NCI-H1105 treated with DMSO at 0.1 percent for 48 hours (cell line): ENCODE measurements around the gene FBXL2.
"Not testable (repeated sequence)": the region's sequence is repeated elsewhere in the genome, so short reads cannot be mapped to it uniquely, and the experiment has no call there.

Experiments used
- DNase-seq: peaks from one replicate; lab custom pipeline; 2025; lab: John Stamatoyannopoulos, UW

FBXL2 gene

DNA sequence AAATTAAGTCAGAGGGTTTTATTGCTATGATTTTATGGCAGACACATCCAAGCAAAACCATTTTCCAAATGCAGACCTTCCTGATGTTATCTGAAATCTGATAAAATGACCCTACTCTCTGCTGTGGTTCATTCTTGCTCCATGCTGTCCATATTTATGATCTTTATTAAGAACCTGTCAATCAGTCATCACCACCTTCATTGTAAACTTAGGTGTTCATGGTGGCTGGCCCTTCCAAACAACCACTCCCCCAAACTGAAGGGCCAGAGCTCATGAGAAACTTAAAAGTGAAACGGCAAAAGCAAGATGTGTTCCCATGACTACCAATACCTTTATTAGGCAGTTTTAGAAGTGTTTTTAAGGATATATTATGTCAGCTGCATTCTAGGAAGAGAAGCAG lies 109.4 kb downstream of the FBXL2 start:
- no peak for DNase-seq

- no peak for DNase-seq
Measured at GRCh38 chr3:33388374-33389100, 111.3 kb downstream of the FBXL2 start.

DNA sequence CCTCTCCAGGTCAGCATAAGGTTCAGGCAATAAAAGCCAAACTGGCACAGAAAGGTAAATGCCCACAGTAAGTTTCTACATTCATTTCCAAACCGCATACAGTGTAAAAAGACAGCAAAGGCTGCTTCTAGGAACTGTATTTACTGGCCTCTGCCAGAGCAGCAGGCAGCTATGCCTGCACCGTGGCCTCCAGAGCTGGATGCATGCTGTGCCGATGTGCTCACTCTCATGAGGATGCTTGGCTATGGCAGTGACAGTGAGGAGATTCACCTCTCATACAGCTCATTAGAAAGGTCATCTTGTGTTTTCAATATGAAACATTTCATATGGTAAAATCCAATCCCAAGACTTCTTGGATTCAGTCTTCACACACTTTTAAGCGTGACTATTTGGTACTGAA lies 112.7 kb downstream of the FBXL2 start:
- DNase-seq: no peak

- DNase-seq: no peak
Measured at GRCh38 chr3:33391255-33391995, 114.2 kb downstream of the FBXL2 start.

GRCh38 chr3:33392144-33392543 lies 114.9 kb downstream of the FBXL2 start:
- DNase-seq: no peak

GRCh38 chr3:33392703-33393125 lies 115.5 kb downstream of the FBXL2 start:
- no peak for DNase-seq

DNA sequence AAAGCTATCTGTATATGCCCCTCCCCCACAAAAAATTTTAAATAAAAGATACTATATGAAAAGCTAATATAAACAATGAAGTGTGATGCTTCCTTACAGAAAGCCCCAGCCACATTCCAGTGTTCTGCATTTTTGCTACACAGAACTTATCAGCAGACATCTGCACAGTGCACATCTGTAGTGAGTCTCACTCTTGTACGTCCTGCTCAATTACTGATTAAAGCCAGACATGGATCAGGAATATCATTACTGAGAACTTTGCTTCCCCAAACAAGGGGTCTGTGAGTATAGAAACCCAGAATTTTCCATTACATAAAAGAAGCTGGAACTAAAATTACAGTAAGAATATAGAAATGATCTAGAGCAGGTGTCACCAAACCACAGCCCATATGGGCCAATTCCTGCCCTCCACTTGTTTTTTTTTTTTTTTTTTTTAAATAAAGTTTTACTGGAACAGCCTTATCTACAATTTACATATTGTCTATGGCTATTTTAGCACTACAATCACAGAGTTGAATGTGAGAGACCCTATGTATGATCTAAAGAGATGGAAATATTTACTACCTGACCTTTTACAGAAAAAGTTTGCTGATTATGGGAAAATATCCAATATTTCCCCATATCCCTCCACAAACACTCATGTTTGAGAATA lies 117.3 kb downstream of the FBXL2 start:
- no peak for DNase-seq

- DNase-seq: no peak
Measured at GRCh38 chr3:33395900-33396299, 118.7 kb downstream of the FBXL2 start.

DNA sequence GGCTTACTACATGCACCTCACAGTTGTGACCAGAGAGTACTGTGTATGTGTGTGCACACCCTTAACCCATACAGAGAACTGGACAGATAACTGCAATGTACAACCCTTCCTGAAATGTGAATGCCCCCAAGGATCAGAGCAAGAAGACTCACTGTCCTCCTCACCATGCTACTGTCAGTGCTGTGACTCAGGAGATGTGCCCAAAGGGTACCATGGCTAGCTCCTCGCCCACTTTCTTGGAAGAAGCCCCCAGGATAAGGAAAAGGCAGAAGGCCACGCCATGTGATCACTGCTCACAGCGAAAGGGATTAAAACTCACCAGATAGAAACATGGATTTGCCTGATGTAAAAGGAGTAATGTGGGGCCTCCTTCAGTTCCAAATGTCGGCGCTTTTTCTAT lies 121.2 kb downstream of the FBXL2 start:
- DNase-seq: no peak

- DNase-seq: no peak
Measured at GRCh38 chr3:33401781-33402180, 124.5 kb downstream of the FBXL2 start.

- DNase-seq: no peak
Measured at GRCh38 chr3:33402936-33403335, 125.7 kb downstream of the FBXL2 start.

DNA sequence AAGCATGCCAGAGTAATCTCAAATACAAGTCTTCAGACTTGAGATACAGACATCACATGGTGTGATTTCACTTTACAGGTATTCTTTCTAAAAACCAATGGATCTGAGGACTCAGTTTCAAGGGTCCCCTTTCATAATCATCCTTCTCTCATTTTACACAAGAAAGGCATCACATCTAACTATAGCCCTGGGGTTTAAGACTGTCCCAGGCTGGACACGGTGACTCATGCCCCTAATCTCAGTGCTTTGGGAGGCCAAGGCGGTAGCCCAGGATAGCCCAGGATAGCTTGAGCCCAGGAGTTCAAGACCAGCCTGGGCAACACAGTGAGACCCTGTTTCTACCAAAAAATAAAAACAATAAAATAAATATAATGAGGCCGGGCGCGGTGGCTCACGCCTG lies 126.5 kb downstream of the FBXL2 start:
- no peak for DNase-seq

DNA sequence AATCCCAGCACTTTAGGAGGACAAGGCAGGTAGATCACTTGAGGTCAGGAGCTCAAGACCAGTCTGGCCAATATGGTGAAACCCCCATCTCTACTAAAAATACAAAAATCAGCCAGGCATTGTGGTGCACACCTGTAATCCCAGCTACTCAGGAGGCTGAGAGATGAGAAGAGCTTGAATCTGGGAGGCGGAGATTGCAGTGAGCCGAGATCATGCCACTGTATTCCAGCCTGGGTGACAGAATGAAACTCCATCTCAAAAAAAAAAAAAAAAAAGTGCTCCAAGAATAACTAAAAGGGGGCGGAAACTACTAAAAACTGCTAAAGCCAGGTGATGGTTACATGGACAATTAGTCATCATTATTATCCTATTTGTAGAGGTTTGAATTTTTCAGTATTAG lies 133.6 kb downstream of the FBXL2 start:
- DNase-seq: not testable (repeated sequence)

GRCh38 chr3:33417066-33417673 lies 139.9 kb downstream of the FBXL2 start:
- DNase-seq: no peak

DNA sequence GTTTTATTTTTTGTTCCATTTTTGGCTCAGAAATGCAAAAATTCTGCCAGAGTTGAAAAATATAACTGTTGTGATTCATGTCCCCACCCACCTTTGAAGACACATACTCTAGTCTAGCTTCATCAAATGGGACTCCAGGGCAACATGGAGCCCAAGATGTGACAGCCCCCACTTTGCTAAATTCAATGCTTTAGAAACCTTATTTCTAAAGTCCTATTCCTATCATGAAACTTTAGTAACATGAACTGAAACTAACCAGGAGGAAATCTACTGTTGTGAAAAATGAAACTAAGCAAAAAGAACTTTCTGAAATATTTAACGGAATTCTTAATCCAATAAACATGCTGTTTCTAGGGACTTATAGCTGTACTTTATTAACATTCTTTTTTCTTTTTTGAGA lies 142.7 kb downstream of the FBXL2 start:
- no peak for DNase-seq

DNA sequence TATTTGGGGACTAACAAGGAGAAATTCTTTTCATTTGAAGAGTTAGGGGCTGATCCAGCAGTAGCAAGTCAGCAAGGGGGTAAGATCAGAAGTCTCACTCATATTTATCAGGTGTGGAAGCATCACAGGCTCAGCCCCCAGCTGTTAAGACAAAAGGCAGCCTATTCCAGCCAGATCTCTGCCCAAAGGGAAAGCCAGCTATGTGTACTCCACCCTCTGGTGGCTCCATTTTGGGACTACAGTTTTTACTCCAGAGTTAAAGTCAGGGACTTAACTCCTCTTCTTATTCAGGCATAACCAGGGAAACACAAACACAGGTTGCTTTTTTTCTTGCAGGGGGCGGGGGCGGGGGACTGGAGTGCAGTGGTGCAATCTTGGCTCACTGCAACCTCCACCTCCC lies 143.7 kb downstream of the FBXL2 start:
- DNase-seq: no peak

GRCh38 chr3:33424606-33425452 lies 147.6 kb downstream of the FBXL2 start:
- DNase-seq: no peak

DNA sequence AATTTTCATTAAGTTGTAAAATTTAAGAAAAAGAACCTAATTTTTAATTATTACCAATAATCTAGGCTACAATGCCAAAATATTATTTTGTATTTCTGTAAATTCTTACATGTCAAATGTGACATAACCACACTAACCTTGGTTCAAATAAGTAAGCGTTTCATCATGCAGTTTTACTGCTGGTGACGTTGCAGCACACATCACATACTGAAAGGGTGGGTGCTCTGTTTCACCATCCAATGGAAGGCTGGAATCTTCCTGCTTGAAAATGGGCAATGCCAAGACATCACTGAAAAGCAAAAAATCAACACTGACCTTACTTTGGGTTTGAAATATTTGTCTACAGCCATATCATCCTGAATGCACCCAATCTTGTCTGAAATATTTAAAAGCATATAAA lies 148.2 kb downstream of the FBXL2 start:
- DNase-seq: no peak

DNA sequence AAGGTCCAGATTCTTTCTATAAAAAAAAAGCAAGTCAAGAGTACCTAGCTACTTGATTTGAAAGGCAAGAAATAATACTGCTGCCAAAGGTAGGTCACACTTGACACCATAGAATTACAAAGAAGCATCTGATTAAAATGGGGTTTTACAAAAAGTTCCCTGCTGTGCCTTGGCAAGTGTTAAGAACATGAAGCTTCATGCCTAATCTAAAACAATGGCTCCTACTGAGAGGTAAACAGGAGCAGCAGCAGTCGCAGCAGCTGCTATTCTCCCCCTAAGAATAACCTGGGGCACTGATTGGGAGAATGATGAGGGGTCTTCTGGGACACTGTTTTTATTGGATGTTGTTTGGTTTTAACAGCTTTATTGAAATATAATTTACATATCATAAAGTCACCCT lies 148.8 kb downstream of the FBXL2 start:
- DNase-seq: no peak

GRCh38 chr3:33426630-33427317 lies 149.5 kb downstream of the FBXL2 start:
- DNase-seq: no peak

DNA sequence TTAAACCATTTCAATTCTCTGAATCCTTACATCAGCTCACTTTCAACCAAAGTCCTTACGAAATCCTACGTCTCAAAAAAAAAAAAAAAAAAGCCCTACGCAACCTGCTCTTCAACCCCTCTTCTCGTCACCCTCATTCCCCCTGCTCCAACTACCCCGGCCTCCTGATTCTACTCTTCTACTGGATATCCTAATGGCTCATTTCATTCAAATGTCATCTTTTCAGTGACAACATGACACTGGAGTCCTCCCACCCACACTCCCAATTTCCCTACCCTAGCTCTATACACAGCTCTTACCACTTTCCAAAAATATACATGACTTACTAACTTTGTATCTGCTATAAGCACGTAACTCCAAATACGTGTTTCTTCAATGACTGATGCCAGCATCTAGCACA lies 151.5 kb downstream of the FBXL2 start:
- no peak for DNase-seq
